ENCODE measurements around the gene ZNF71.

ZNF71 gene

GRCh38 chr19:56619121-56619520, 24.0 kb downstream of the ZNF71 start:
- WGBS (ENCODE audit: insufficient coverage, insufficient read length): no CpG with 5 or more reads among the region's 8 CpGs
- DNase-seq (ENCODE audit: low read depth, low spot score): no peak
- no peaks in the 10 kb centered on the region; the same call in 1 of the 2 replicates for H3K9me3 ChIP-seq (ENCODE audit: control insufficient read depth, insufficient read depth, low read length)
- no peaks in the 10 kb centered on the region; the same call in 1 of the 2 replicates for H3K4me1 ChIP-seq (ENCODE audit: control insufficient read depth, insufficient read depth, low read length)
- H3K4me3 ChIP-seq (ENCODE audit: low read length): no peak overlapping the region
- peaks cover 13% of the 10 kb centered on the region; the same call in 1 of the 2 replicates for H3K36me3 ChIP-seq (ENCODE audit: control insufficient read depth, insufficient read depth, low read length)
- no peak overlapping the region for H3K27ac ChIP-seq (ENCODE audit: low read length)
- no peaks in the 10 kb centered on the region for H3K27me3 ChIP-seq (ENCODE audit: control insufficient read depth, insufficient read depth, low read length)

- Histone ChIP-seq H3K27me3 (ENCODE audit: control insufficient read depth, insufficient read depth, low read length) (no peaks in the 10 kb centered on the region), H3K36me3 (ENCODE audit: control insufficient read depth, insufficient read depth, low read length) (peaks cover 13% of the 10 kb centered on the region; the same call in 1 of the 2 replicates), H3K4me3 (ENCODE audit: low read length) (no peak overlapping the region), H3K9me3 (ENCODE audit: control insufficient read depth, insufficient read depth, low read length) (peaks cover 3% of the 10 kb centered on the region; the same call in 1 of the 2 replicates), H3K27ac (ENCODE audit: low read length) (no peak overlapping the region), H3K4me1 (ENCODE audit: control insufficient read depth, insufficient read depth, low read length) (no peaks in the 10 kb centered on the region; the same call in 1 of the 2 replicates)
- no peak for DNase-seq (ENCODE audit: low read depth, low spot score)
- WGBS (ENCODE audit: insufficient coverage, insufficient read length): no CpG with 5 or more reads among the region's 37 CpGs
These were observed 27.3 kb downstream of the ZNF71 start for GRCh38 chr19:56622374-56622773.

GRCh38 chr19:56623006-56623405, 27.9 kb downstream of the ZNF71 start:
- WGBS (ENCODE audit: insufficient coverage, insufficient read length): no CpG with 5 or more reads among the region's 9 CpGs
- Histone ChIP-seq H3K4me1 (ENCODE audit: control insufficient read depth, insufficient read depth, low read length) (no peaks in the 10 kb centered on the region; the same call in 1 of the 2 replicates), H3K27ac (ENCODE audit: low read length) (no peak overlapping the region), H3K36me3 (ENCODE audit: control insufficient read depth, insufficient read depth, low read length) (peaks cover 13% of the 10 kb centered on the region; the same call in 1 of the 2 replicates), H3K4me3 (ENCODE audit: low read length) (no peak overlapping the region), H3K9me3 (ENCODE audit: control insufficient read depth, insufficient read depth, low read length) (peaks cover 5% of the 10 kb centered on the region), H3K27me3 (ENCODE audit: control insufficient read depth, insufficient read depth, low read length) (no peaks in the 10 kb centered on the region)
- no peak for DNase-seq (ENCODE audit: low read depth, low spot score)

GRCh38 chr19:56625708-56626107, 30.6 kb downstream of the ZNF71 start:
- no peak overlapping the region for H3K4me3 ChIP-seq (ENCODE audit: low read length)
- no peak for DNase-seq (ENCODE audit: low read depth, low spot score)
- H3K27ac ChIP-seq (ENCODE audit: low read length): no peak overlapping the region
- peaks cover 8% of the 10 kb centered on the region for H3K9me3 ChIP-seq (ENCODE audit: control insufficient read depth, insufficient read depth, low read length)
- no peaks in the 10 kb centered on the region; the same call in 1 of the 2 replicates for H3K4me1 ChIP-seq (ENCODE audit: control insufficient read depth, insufficient read depth, low read length)
- H3K36me3 ChIP-seq (ENCODE audit: control insufficient read depth, insufficient read depth, low read length): peaks cover 11% of the 10 kb centered on the region; the same call in 1 of the 2 replicates
- no CpG with 5 or more reads among the region's 9 CpGs for WGBS (ENCODE audit: insufficient coverage, insufficient read length)
- H3K27me3 ChIP-seq (ENCODE audit: control insufficient read depth, insufficient read depth, low read length): no peaks in the 10 kb centered on the region

GRCh38 chr19:56633021-56633420, 37.9 kb downstream of the ZNF71 start:
- peaks cover 5% of the 10 kb centered on the region for H3K9me3 ChIP-seq (ENCODE audit: control insufficient read depth, insufficient read depth, low read length)

GRCh38 chr19:56637976-56638555, 43.0 kb downstream of the ZNF71 start:
- no peak overlapping the region for H3K27ac ChIP-seq (ENCODE audit: low read length)
- no peak overlapping the region for H3K4me3 ChIP-seq (ENCODE audit: low read length)
- peak; percentile 50 for DNase-seq (ENCODE audit: low read depth, low spot score)
- no peaks in the 10 kb centered on the region for H3K4me1 ChIP-seq (ENCODE audit: control insufficient read depth, insufficient read depth, low read length)
- H3K27me3 ChIP-seq (ENCODE audit: control insufficient read depth, insufficient read depth, low read length): no peaks in the 10 kb centered on the region
- H3K36me3 ChIP-seq (ENCODE audit: control insufficient read depth, insufficient read depth, low read length): no peaks in the 10 kb centered on the region
- WGBS (ENCODE audit: insufficient coverage, insufficient read length): no CpG with 5 or more reads among the region's 21 CpGs
- peaks cover 2% of the 10 kb centered on the region for H3K9me3 ChIP-seq (ENCODE audit: control insufficient read depth, insufficient read depth, low read length)

More at GRCh38 chr19:56633021-56633420, 37.9 kb downstream of the ZNF71 start:
- H3K36me3 ChIP-seq (ENCODE audit: control insufficient read depth, insufficient read depth, low read length): no peaks in the 10 kb centered on the region
- H3K4me1 ChIP-seq (ENCODE audit: control insufficient read depth, insufficient read depth, low read length): no peaks in the 10 kb centered on the region
- WGBS (ENCODE audit: insufficient coverage, insufficient read length): no CpG with 5 or more reads among the region's 1 CpG
- no peak for DNase-seq (ENCODE audit: low read depth, low spot score)
- no peaks in the 10 kb centered on the region for H3K27me3 ChIP-seq (ENCODE audit: control insufficient read depth, insufficient read depth, low read length)
- H3K27ac ChIP-seq (ENCODE audit: low read length): no peak overlapping the region
- no peak overlapping the region for H3K4me3 ChIP-seq (ENCODE audit: low read length)

GRCh38 chr19:56639217-56639616, 44.1 kb downstream of the ZNF71 start:
- H3K36me3 ChIP-seq (ENCODE audit: control insufficient read depth, insufficient read depth, low read length): no peaks in the 10 kb centered on the region
- no peak overlapping the region for H3K4me3 ChIP-seq (ENCODE audit: low read length)
- no peak overlapping the region for H3K27ac ChIP-seq (ENCODE audit: low read length)
- no peaks in the 10 kb centered on the region for H3K4me1 ChIP-seq (ENCODE audit: control insufficient read depth, insufficient read depth, low read length)
- H3K27me3 ChIP-seq (ENCODE audit: control insufficient read depth, insufficient read depth, low read length): no peaks in the 10 kb centered on the region
- no CpG with 5 or more reads among the region's 7 CpGs for WGBS (ENCODE audit: insufficient coverage, insufficient read length)
- no peak for DNase-seq (ENCODE audit: low read depth, low spot score)
- H3K9me3 ChIP-seq (ENCODE audit: control insufficient read depth, insufficient read depth, low read length): peaks cover 7% of the 10 kb centered on the region

GRCh38 chr19:56642711-56643459, 47.8 kb downstream of the ZNF71 start, which contains the start of gene SMIM17:
Gene SMIM17, plus strand, starts transcription at chr19:56643159. Its CDS starts 2,509 bp downstream, at chr19:56645668.
- H3K4me1 ChIP-seq (ENCODE audit: control insufficient read depth, insufficient read depth, low read length): no peaks in the 10 kb centered on the region
- no CpG with 5 or more reads among the region's 60 CpGs for WGBS (ENCODE audit: insufficient coverage, insufficient read length)
- no peak within 1 kb of the TSS for H3K27ac ChIP-seq (ENCODE audit: low read length)
- H3K9me3 ChIP-seq (ENCODE audit: control insufficient read depth, insufficient read depth, low read length): peaks cover 11% of the 10 kb centered on the region
- DNase-seq (ENCODE audit: low read depth, low spot score): no peak
- no peaks in the 10 kb centered on the region for H3K36me3 ChIP-seq (ENCODE audit: control insufficient read depth, insufficient read depth, low read length)
- no peaks in the 10 kb centered on the region for H3K27me3 ChIP-seq (ENCODE audit: control insufficient read depth, insufficient read depth, low read length)
- H3K4me3 ChIP-seq (ENCODE audit: low read length): no peak within 1 kb of the TSS

GRCh38 chr19:56643460-56643955, 48.4 kb downstream of the ZNF71 start:
- no CpG with 5 or more reads among the region's 25 CpGs for WGBS (ENCODE audit: insufficient coverage, insufficient read length)

GRCh38 chr19:56654151-56654550, 59.0 kb downstream of the ZNF71 start:
- no peaks in the 10 kb centered on the region for H3K27me3 ChIP-seq (ENCODE audit: control insufficient read depth, insufficient read depth, low read length)
- H3K9me3 ChIP-seq (ENCODE audit: control insufficient read depth, insufficient read depth, low read length): peaks cover 17% of the 10 kb centered on the region
- no peak for DNase-seq (ENCODE audit: low read depth, low spot score)
- no peaks in the 10 kb centered on the region for H3K36me3 ChIP-seq (ENCODE audit: control insufficient read depth, insufficient read depth, low read length)
- H3K27ac ChIP-seq (ENCODE audit: low read length): no peak overlapping the region
- no peaks in the 10 kb centered on the region for H3K4me1 ChIP-seq (ENCODE audit: control insufficient read depth, insufficient read depth, low read length)
- no peak overlapping the region for H3K4me3 ChIP-seq (ENCODE audit: low read length)
- no CpG with 5 or more reads among the region's 3 CpGs for WGBS (ENCODE audit: insufficient coverage, insufficient read length)

More at GRCh38 chr19:56643460-56643955, 48.4 kb downstream of the ZNF71 start:
- no peak overlapping the region for H3K4me3 ChIP-seq (ENCODE audit: low read length)
- no peak overlapping the region for H3K27ac ChIP-seq (ENCODE audit: low read length)
- no peaks in the 10 kb centered on the region for H3K4me1 ChIP-seq (ENCODE audit: control insufficient read depth, insufficient read depth, low read length)
- no peaks in the 10 kb centered on the region for H3K27me3 ChIP-seq (ENCODE audit: control insufficient read depth, insufficient read depth, low read length)
- no peak for DNase-seq (ENCODE audit: low read depth, low spot score)
- H3K9me3 ChIP-seq (ENCODE audit: control insufficient read depth, insufficient read depth, low read length): peaks cover 11% of the 10 kb centered on the region
- H3K36me3 ChIP-seq (ENCODE audit: control insufficient read depth, insufficient read depth, low read length): no peaks in the 10 kb centered on the region

Measured in iPS DF 6.9 (cell line).